ENCODE data around the gene RNF157. TPM values are rescaled to one million over a fixed set of nuclear protein-coding genes. Genes with fewer than 3 reads are reported as not detected.

Gene RNF157
- total RNA-seq, 6 donors from 2014 or later = 1.1 to 14.7 (median 2.5) TPM

GRCh38 chr17:76155988-76156661 is 84.2 kb downstream of the RNF157 start:
- Histone ChIP-seq H3K27me3 (no peaks in the 10 kb centered on the region), H3K4me1 (no peaks in the 10 kb centered on the region), H3K36me3 (no peaks in the 10 kb centered on the region), H3K9me3 (no peaks in the 10 kb centered on the region), H3K27ac (no peak overlapping the region), H3K4me3 (no peak overlapping the region)
- ATAC-seq (ENCODE audit: low FRiP score in 2 of 2) (no peak), DNase-seq (no peak)
- no peak for TF ChIP-seq POLR2AphosphoS5 (IDR thresholded peaks at IDR 0.05)
- no peak for TF ChIP-seq POLR2A (IDR thresholded peaks at IDR 0.05)
- TF ChIP-seq, protein P1, sequence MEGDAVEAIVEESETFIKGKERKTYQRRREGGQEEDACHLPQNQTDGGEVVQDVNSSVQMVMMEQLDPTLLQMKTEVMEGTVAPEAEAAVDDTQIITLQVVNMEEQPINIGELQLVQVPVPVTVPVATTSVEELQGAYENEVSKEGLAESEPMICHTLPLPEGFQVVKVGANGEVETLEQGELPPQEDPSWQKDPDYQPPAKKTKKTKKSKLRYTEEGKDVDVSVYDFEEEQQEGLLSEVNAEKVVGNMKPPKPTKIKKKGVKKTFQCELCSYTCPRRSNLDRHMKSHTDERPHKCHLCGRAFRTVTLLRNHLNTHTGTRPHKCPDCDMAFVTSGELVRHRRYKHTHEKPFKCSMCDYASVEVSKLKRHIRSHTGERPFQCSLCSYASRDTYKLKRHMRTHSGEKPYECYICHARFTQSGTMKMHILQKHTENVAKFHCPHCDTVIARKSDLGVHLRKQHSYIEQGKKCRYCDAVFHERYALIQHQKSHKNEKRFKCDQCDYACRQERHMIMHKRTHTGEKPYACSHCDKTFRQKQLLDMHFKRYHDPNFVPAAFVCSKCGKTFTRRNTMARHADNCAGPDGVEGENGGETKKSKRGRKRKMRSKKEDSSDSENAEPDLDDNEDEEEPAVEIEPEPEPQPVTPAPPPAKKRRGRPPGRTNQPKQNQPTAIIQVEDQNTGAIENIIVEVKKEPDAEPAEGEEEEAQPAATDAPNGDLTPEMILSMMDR (IDR thresholded peaks at IDR 0.05) = no peak
- TF ChIP-seq EP300 (IDR thresholded peaks at IDR 0.05) = no peak
- WGBS, 2 donors = 76 to 89% methylated on average over 11 to 13 of the region's 13 CpGs

DNA sequence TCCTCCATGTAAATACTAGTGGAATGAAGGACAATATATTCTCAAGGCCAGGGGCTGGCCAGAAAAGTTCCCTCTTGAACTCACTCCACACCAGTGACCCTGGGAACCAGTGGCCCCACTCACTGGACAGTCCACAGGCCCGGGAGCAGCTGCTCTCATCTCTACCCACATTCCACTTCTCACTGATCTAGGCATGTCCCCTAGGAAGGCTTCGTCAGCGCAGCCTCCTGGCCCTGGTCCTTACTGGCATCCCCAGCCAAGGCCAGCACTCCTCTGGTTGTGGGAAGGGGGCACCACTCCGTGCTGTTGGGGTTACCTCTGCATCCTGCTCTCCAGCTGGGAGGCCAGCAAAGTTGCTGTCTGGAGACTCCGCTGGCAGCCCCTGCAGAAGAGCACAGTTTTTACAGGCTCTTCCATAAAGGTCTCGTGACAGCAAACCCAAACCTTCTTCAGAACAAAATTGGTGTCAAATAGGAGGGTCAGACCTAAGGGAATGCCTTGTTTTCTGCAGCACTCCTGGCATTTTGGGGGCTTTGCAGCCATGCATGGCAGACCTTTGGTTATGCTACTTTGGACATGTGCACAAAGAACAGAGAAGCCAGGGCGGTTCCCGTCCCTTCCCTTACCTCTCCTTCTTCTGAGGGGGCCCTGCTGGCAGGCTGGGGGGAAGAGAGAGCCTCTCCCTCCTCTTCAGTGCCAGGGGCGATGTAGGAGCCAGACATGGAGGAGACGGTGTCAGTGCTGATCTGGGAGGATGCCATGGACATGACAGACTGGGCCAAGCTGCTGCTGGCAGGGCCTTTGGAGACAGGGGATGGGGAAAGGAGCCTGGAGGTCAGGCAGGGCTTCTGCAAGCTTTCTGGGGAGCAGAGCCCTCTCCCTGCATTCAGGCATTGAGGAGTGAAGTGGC is 85.1 kb downstream of the RNF157 start:
- no peaks in the 10 kb centered on the region for H3K36me3 ChIP-seq
- H3K4me1 ChIP-seq = no peaks in the 10 kb centered on the region
- H3K9me3 ChIP-seq = no peaks in the 10 kb centered on the region
- no peak for TF ChIP-seq POLR2A (IDR thresholded peaks at IDR 0.05)
- no peak for TF ChIP-seq EP300 (IDR thresholded peaks at IDR 0.05)
- TF ChIP-seq, protein P1 (IDR thresholded peaks at IDR 0.05) = no peak
- TF ChIP-seq POLR2AphosphoS5 (IDR thresholded peaks at IDR 0.05) = no peak
- H3K27me3 ChIP-seq = no peaks in the 10 kb centered on the region
- WGBS, 2 donors = 88 to 90% methylated on average over 7 to 10 of the region's 10 CpGs
- ATAC-seq (ENCODE audit: low FRiP score in 2 of 2) = no peak
- H3K4me3 ChIP-seq = no peak overlapping the region
- H3K27ac ChIP-seq = no peak overlapping the region
- DNase-seq = no peak

DNA sequence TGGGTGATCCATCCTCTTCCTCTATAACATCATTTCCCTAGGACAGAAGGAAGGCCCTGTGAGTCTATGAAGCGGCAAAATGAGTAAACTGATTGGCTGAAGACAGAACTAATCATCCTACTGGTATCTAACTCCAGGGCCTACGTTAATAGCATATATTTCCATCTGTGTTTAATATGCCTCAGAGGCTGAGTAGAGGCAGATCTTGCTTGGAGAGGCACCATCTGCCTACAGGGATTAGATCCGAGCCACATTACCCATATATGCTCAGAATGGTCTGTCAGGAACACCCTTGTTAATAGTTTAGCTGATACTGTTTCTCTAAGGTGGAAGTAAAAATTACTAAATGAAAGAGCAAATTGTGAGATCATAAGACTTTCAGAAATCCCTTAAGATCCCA is 86.0 kb downstream of the RNF157 start:
- H3K27me3 ChIP-seq = no peaks in the 10 kb centered on the region
- TF ChIP-seq, protein P1 (IDR thresholded peaks at IDR 0.05) = no peak
- TF ChIP-seq EP300 (IDR thresholded peaks at IDR 0.05) = no peak
- no peak for TF ChIP-seq POLR2A (IDR thresholded peaks at IDR 0.05)
- no peak for TF ChIP-seq POLR2AphosphoS5 (IDR thresholded peaks at IDR 0.05)
- no peaks in the 10 kb centered on the region for H3K9me3 ChIP-seq
- no peak overlapping the region for H3K27ac ChIP-seq
- DNase-seq (no peak), ATAC-seq (ENCODE audit: low FRiP score in 2 of 2) (no peak)
- H3K4me3 ChIP-seq = no peak overlapping the region
- no peaks in the 10 kb centered on the region for H3K36me3 ChIP-seq
- WGBS, 2 donors = 96 to 98% methylated on average over 3 of the region's 3 CpGs
- H3K4me1 ChIP-seq = no peaks in the 10 kb centered on the region

- no peak for DNase-seq
- Histone ChIP-seq H3K4me3 (no peak overlapping the region), H3K36me3 (no peaks in the 10 kb centered on the region), H3K27me3 (no peaks in the 10 kb centered on the region), H3K9me3 (no peaks in the 10 kb centered on the region), H3K4me1 (no peaks in the 10 kb centered on the region), H3K27ac (no peak overlapping the region)
- 64 to 70% methylated on average over 5 of the region's 5 CpGs for WGBS, 2 donors
- ATAC-seq (ENCODE audit: low FRiP score in 2 of 2) = no peak
- TF ChIP-seq EP300 (IDR thresholded peaks at IDR 0.05) (no peak), POLR2AphosphoS5 (IDR thresholded peaks at IDR 0.05) (no peak), POLR2A (IDR thresholded peaks at IDR 0.05) (no peak)
- TF ChIP-seq, protein P1 (IDR thresholded peaks at IDR 0.05) = no peak
Measured at GRCh38 chr17:76153640-76154039, 86.7 kb downstream of the RNF157 start.
